ENCODE data around the gene CHST11. TPM values are rescaled to one million over a fixed set of nuclear protein-coding genes. Genes with fewer than 3 reads are reported as not detected.

Gene CHST11
- total RNA-seq, 1 donor from 2014 or later = 7.7 TPM

- no peaks in the 10 kb centered on the region for H4K20me1 ChIP-seq (ENCODE audit: low read depth)
- H3K4me2 ChIP-seq = no peak overlapping the region
- DNase-seq (ENCODE audit: low spot score) = no peak
Measured at GRCh38 chr12:104750061-104750460, 293.3 kb downstream of the CHST11 start.

GRCh38 chr12:104751120-104751519 is 294.4 kb downstream of the CHST11 start:
- Histone ChIP-seq H3K27ac (peak overlapping the region; percentile 74), H3K79me2 (ENCODE audit: low read depth) (no peaks in the 10 kb centered on the region), H3K9ac (no peak overlapping the region), H4K20me1 (ENCODE audit: low read depth) (no peaks in the 10 kb centered on the region), H3K4me1 (peaks cover 32% of the 10 kb centered on the region), H3K27me3 (no peaks in the 10 kb centered on the region), H3K4me3 (no peak overlapping the region), H3K4me2 (peak overlapping the region; percentile 62), H3K36me3 (no peaks in the 10 kb centered on the region), H2AFZ (replicated peaks) (no peak overlapping the region), H3F3A (ENCODE audit: low read depth) (peaks cover 18% of the 10 kb centered on the region), H3K9me3 (ENCODE audit: low read depth) (no peaks in the 10 kb centered on the region)
- peaks cover 4% of the 10 kb centered on the region for H3K27me3 Mint-ChIP-seq (ENCODE audit: insufficient read depth, low read depth)
- peak; percentile 31 for DNase-seq (ENCODE audit: low spot score)
- peaks cover 3% of the 10 kb centered on the region for H3K36me3 Mint-ChIP-seq
- H3K27ac Mint-ChIP-seq = no peak overlapping the region
- no peak for TF ChIP-seq CTCF (IDR thresholded peaks at IDR 0.05)
- H3K9me3 Mint-ChIP-seq = no peaks in the 10 kb centered on the region
- H3K4me1 Mint-ChIP-seq = peaks cover 56% of the 10 kb centered on the region
- H3K4me3 Mint-ChIP-seq = no peak overlapping the region

More at GRCh38 chr12:104750061-104750460, 293.3 kb downstream of the CHST11 start:
- Mint-ChIP-seq H3K4me1 (peaks cover 54% of the 10 kb centered on the region), H3K36me3 (peaks cover 2% of the 10 kb centered on the region), H3K4me3 (no peak overlapping the region), H3K27me3 (ENCODE audit: insufficient read depth, low read depth) (peaks cover 4% of the 10 kb centered on the region), H3K9me3 (no peaks in the 10 kb centered on the region), H3K27ac (no peak overlapping the region)
- H3F3A ChIP-seq (ENCODE audit: low read depth) = peaks cover 18% of the 10 kb centered on the region
- no peak overlapping the region for H3K4me3 ChIP-seq
- H2AFZ ChIP-seq (replicated peaks) = no peak overlapping the region
- no peak overlapping the region for H3K9ac ChIP-seq
- H3K27ac ChIP-seq = no peak overlapping the region
- H3K79me2 ChIP-seq (ENCODE audit: low read depth) = no peaks in the 10 kb centered on the region
- TF ChIP-seq EZH2phosphoT487 (IDR thresholded peaks at IDR 0.05) (no peak), EZH2 (IDR thresholded peaks at IDR 0.05) (no peak), CTCF (IDR thresholded peaks at IDR 0.05) (no peak)
- H3K4me1 ChIP-seq = peaks cover 32% of the 10 kb centered on the region
- H3K27me3 ChIP-seq = no peaks in the 10 kb centered on the region
- H3K36me3 ChIP-seq = no peaks in the 10 kb centered on the region
- no peaks in the 10 kb centered on the region for H3K9me3 ChIP-seq (ENCODE audit: low read depth)

- Mint-ChIP-seq H3K36me3 (peaks cover 5% of the 10 kb centered on the region), H3K4me1 (peaks cover 54% of the 10 kb centered on the region), H3K27ac (no peak overlapping the region), H3K4me3 (no peak overlapping the region), H3K27me3 (ENCODE audit: insufficient read depth, low read depth) (peaks cover 4% of the 10 kb centered on the region), H3K9me3 (no peaks in the 10 kb centered on the region)
- Histone ChIP-seq H3K4me1 (peaks cover 32% of the 10 kb centered on the region), H3K79me2 (ENCODE audit: low read depth) (no peaks in the 10 kb centered on the region), H3K27ac (peak overlapping the region; percentile 74), H3K9me3 (ENCODE audit: low read depth) (no peaks in the 10 kb centered on the region), H3K36me3 (no peaks in the 10 kb centered on the region), H3F3A (ENCODE audit: low read depth) (peaks cover 14% of the 10 kb centered on the region), H2AFZ (replicated peaks) (no peak overlapping the region), H3K27me3 (no peaks in the 10 kb centered on the region), H4K20me1 (ENCODE audit: low read depth) (no peaks in the 10 kb centered on the region), H3K9ac (no peak overlapping the region), H3K4me3 (no peak overlapping the region), H3K4me2 (peak overlapping the region; percentile 62)
- no peak for DNase-seq (ENCODE audit: low spot score)
- TF ChIP-seq EZH2 (IDR thresholded peaks at IDR 0.05) (no peak), EZH2phosphoT487 (IDR thresholded peaks at IDR 0.05) (no peak), CTCF (IDR thresholded peaks at IDR 0.05) (no peak)
Measured at GRCh38 chr12:104751594-104751993, 294.8 kb downstream of the CHST11 start.

Measured in neural progenitor cell (in vitro differentiated cells).